C4-2B (cell line): ENCODE measurements around the gene CHMP4A.

Source experiments
- ZFX ChIP-seq: fragments of 450-650 bp; IDR thresholded peaks from 2 replicates; pipeline ENCODE4 v1.6.1; 2017
- TF ChIP-seq, protein P1 (sequence below): fragments of 450-650 bp; conservative IDR thresholded peaks from 2 replicates; pipeline ENCODE4 v1.5.1; 2017; ENCODE audit warnings: mild to moderate bottlenecking

DNA sequence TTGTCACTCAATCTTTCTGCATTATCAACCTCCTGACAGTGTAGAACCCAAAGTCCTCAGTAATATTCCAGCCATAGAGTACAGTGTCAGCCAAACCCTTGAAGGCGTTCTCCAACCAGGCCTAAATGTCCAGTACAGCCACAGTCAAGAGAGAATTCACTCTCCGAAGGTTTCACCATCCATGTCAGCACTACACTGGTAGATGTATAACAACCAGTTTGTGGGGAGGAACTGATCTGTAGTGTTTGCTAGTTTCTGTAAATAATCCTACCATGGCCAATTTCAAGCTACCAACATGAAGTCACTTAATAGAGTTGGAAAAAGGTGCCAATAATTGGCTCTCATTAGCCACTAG lies 3.0 kb upstream of the CHMP4A start:
- TF ChIP-seq, protein P1, sequence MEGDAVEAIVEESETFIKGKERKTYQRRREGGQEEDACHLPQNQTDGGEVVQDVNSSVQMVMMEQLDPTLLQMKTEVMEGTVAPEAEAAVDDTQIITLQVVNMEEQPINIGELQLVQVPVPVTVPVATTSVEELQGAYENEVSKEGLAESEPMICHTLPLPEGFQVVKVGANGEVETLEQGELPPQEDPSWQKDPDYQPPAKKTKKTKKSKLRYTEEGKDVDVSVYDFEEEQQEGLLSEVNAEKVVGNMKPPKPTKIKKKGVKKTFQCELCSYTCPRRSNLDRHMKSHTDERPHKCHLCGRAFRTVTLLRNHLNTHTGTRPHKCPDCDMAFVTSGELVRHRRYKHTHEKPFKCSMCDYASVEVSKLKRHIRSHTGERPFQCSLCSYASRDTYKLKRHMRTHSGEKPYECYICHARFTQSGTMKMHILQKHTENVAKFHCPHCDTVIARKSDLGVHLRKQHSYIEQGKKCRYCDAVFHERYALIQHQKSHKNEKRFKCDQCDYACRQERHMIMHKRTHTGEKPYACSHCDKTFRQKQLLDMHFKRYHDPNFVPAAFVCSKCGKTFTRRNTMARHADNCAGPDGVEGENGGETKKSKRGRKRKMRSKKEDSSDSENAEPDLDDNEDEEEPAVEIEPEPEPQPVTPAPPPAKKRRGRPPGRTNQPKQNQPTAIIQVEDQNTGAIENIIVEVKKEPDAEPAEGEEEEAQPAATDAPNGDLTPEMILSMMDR: no peak
- TF ChIP-seq ZFX: no peak
